H1 (cell line): Measurements from ENCODE around the gene RMDN3. TPM values are rescaled to one million over a fixed set of nuclear protein-coding genes. Genes with fewer than 3 reads are reported as not detected.

Source experiments
- CTCF ChIA-PET: fragments of 300-600 bp; sonication (Branson Sonifier 250); formaldehyde crosslinking; loops from one replicate; lab custom pipeline; 2021; ENCODE audit not compliant: partially characterized antibody; lab: Charles Lee
- POLR2A ChIA-PET: fragments of 300-600 bp; sonication (Branson Sonifier 250); formaldehyde crosslinking; loops from one replicate; lab custom pipeline; 2021; ENCODE audit warnings: inconsistent platforms; ENCODE audit not compliant: partially characterized antibody; lab: Charles Lee
- DNase-seq, 2 experiments: peaks; one replicate each; pipeline versions ENCODE4 v3.0.0 to v3.0.0-alpha.2; 2010 to 2022; ENCODE audit warnings: low spot score in 2 of 2, low read depth in 1 of 2, mixed read lengths in 1 of 2
- FAIRE-seq: peaks from 2 replicates; lab custom pipeline; 2011; peaks lifted over from hg19 to GRCh38; lab: Jason Lieb, UNC
- H2AFZ ChIP-seq: 2 replicates; pipeline ENCODE4 v1.8.1; 2012; ENCODE audit warnings: low read length, inconsistent platforms
- H2AK5ac ChIP-seq: 2 replicates; pipeline ENCODE4 v1.6.1; 2013; ENCODE audit warnings: low read depth, low read length
- H2BK120ac ChIP-seq: replicated peaks from 2 replicates; pipeline ENCODE3; 2013; ENCODE audit warnings: low read depth, low read length, inconsistent platforms
- H2BK12ac ChIP-seq: 2 replicates; pipeline ENCODE4 v1.6.1; 2013; ENCODE audit warnings: low read depth, low read length
- H2BK15ac ChIP-seq: 2 replicates; pipeline ENCODE4 v1.6.1; 2013; ENCODE audit warnings: low read length
- H2BK20ac ChIP-seq: 2 replicates; pipeline ENCODE4 v1.6.1; 2013; ENCODE audit warnings: low read length
- H2BK5ac ChIP-seq: 2 replicates; pipeline ENCODE4 v1.6.1; 2013; ENCODE audit warnings: low read depth, low read length
- H3K14ac ChIP-seq: 2 replicates; pipeline ENCODE4 v1.6.1; 2013; ENCODE audit warnings: inconsistent platforms; ENCODE audit not compliant: insufficient read length
- H3K18ac ChIP-seq: 2 replicates; pipeline ENCODE4 v1.6.1; 2013; ENCODE audit warnings: low read length; ENCODE audit errors: extremely low read depth
- H3K23ac ChIP-seq: 2 replicates; pipeline ENCODE4 v1.6.1; 2013; ENCODE audit warnings: inconsistent platforms; ENCODE audit not compliant: insufficient read length
- H3K23me2 ChIP-seq: 2 replicates; pipeline ENCODE4 v1.6.1; 2013; ENCODE audit warnings: low read depth, low read length
- H3K27ac ChIP-seq: 2 replicates; pipeline ENCODE4 v1.6.1; 2011; ENCODE audit warnings: low read depth, low read length, inconsistent platforms
- H3K27me3 ChIP-seq, 4 experiments: replicated peaks in 1 of 4; 1 replicate in 1 of 4; 2 replicates in 3 of 4; pipeline versions ENCODE4 v1.6.1 to v1.8.1; 2011 to 2013; ENCODE audit warnings: low read length in 3 of 4, mild to moderate bottlenecking in 3 of 4, inconsistent platforms in 2 of 4, mixed read lengths in 2 of 4, moderate library complexity in 1 of 4; ENCODE audit not compliant: control insufficient read depth in 3 of 4, insufficient read depth in 3 of 4; ENCODE audit errors: extremely low read depth in 1 of 4
- H3K36me3 ChIP-seq, 4 experiments: 2 replicates each; pipeline versions ENCODE4 v1.6.1 to v1.8.1; 2011 to 2013; ENCODE audit warnings: mild to moderate bottlenecking in 4 of 4, low read length in 3 of 4, moderate library complexity in 2 of 4, control low read depth in 1 of 4, inconsistent platforms in 1 of 4; ENCODE audit not compliant: insufficient read depth in 4 of 4, control insufficient read depth in 2 of 4
- H3K4ac ChIP-seq: replicated peaks from 2 replicates; pipeline ENCODE3; 2013; ENCODE audit warnings: low read length, low read depth, mixed read lengths, inconsistent platforms; ENCODE audit not compliant: insufficient read length
- H3K4me1 ChIP-seq, 4 experiments: replicated peaks in 1 of 4; 1 replicate in 1 of 4; 2 replicates in 3 of 4; pipeline versions ENCODE4 v1.6.1 to v1.8.1; 2011 to 2013; ENCODE audit warnings: low read length in 3 of 4, inconsistent platforms in 2 of 4, mixed read lengths in 1 of 4; ENCODE audit not compliant: insufficient read depth in 4 of 4, control insufficient read depth in 3 of 4
- H3K4me2 ChIP-seq, 2 experiments: 2 replicates each; pipeline versions ENCODE4 v1.6.1 to v1.8.1; 2011 to 2013; ENCODE audit warnings: low read depth in 2 of 2, low read length in 2 of 2, control low read depth in 1 of 2, inconsistent platforms in 1 of 2, mild to moderate bottlenecking in 1 of 2; ENCODE audit not compliant: insufficient read depth in 1 of 2
- H3K4me3 ChIP-seq, 4 experiments: fragments of 200-600, 300-600 bp in 1 of 4; sonication (generic), shearing (Covaris generic), sonication (Bioruptor Twin) in 1 of 4; 2 replicates each; pipeline versions ENCODE4 v1.5.1 to v1.8.1; 2011 to 2016; ENCODE audit warnings: low read length in 4 of 4, low read depth in 3 of 4, control low read depth in 2 of 4, inconsistent platforms in 2 of 4, mild to moderate bottlenecking in 2 of 4, mixed read lengths in 1 of 4, moderate library complexity in 1 of 4; ENCODE audit not compliant: insufficient read depth in 2 of 4; ENCODE audit errors: extremely low read depth in 1 of 4
- H3K56ac ChIP-seq: replicated peaks from 2 replicates; pipeline ENCODE3; 2013; ENCODE audit warnings: low read depth, mild to moderate bottlenecking, mixed read lengths, low read length, inconsistent platforms; ENCODE audit not compliant: insufficient read length
- H3K79me1 ChIP-seq: 2 replicates; pipeline ENCODE4 v1.6.1; 2013; ENCODE audit warnings: low read depth, low read length, control low read depth
- H3K79me2 ChIP-seq, 2 experiments: 2 replicates each; pipeline versions ENCODE4 v1.6.1 to v1.8.1; 2012 to 2013; ENCODE audit warnings: low read length in 2 of 2, mild to moderate bottlenecking in 2 of 2, inconsistent platforms in 1 of 2; ENCODE audit not compliant: insufficient read depth in 2 of 2, control insufficient read depth in 1 of 2
- H3K9ac ChIP-seq, 4 experiments: replicated peaks in 1 of 4; 1 replicate in 1 of 4; 2 replicates in 3 of 4; pipeline versions ENCODE4 v1.6.1 to v1.8.1; 2011 to 2013; ENCODE audit warnings: low read depth in 3 of 4, low read length in 3 of 4, control low read depth in 2 of 4, mild to moderate bottlenecking in 2 of 4, moderate library complexity in 2 of 4, inconsistent platforms in 1 of 4; ENCODE audit errors: extremely low read depth in 1 of 4
- H3K9me3 ChIP-seq, 2 experiments: 2 replicates each; pipeline versions ENCODE4 v1.6.1 to v1.8.1; 2012 to 2013; ENCODE audit warnings: mild to moderate bottlenecking in 2 of 2, moderate library complexity in 2 of 2, control low read depth in 1 of 2, inconsistent platforms in 1 of 2, low read depth in 1 of 2, low read length in 1 of 2, mixed read lengths in 1 of 2; ENCODE audit not compliant: insufficient read depth in 2 of 2
- H4K20me1 ChIP-seq, 2 experiments: replicated peaks in 1 of 2; 2 replicates each; pipeline versions ENCODE3 to v1.8.1; 2011 to 2013; ENCODE audit warnings: inconsistent platforms in 2 of 2, low read length in 2 of 2, mild to moderate bottlenecking in 1 of 2; ENCODE audit not compliant: insufficient read depth in 2 of 2, control insufficient read depth in 1 of 2
- H4K5ac ChIP-seq: 2 replicates; pipeline ENCODE4 v1.6.1; 2013; ENCODE audit warnings: low read length, low read depth, mixed read lengths, inconsistent platforms; ENCODE audit not compliant: insufficient read length
- H4K8ac ChIP-seq: 2 replicates; pipeline ENCODE4 v1.8.0; 2013; ENCODE audit warnings: mild to moderate bottlenecking, moderate library complexity, low read length, inconsistent platforms; ENCODE audit not compliant: insufficient read depth; ENCODE audit errors: extremely low read depth
- H4K91ac ChIP-seq: replicated peaks from 2 replicates; pipeline ENCODE3; 2013; ENCODE audit warnings: low read length, mixed read lengths, inconsistent platforms; ENCODE audit not compliant: insufficient read length
- ATF3 ChIP-seq: IDR thresholded peaks from 2 replicates; pipeline ENCODE4 v1.6.1; 2011; ENCODE audit warnings: low read depth, mild to moderate bottlenecking, low read length; ENCODE audit not compliant: insufficient read depth
- CREB1 ChIP-seq: IDR thresholded peaks from 2 replicates; pipeline ENCODE4 v1.6.1; 2012; ENCODE audit warnings: inconsistent platforms
- EZH2 ChIP-seq: fragments of 200-600 bp; sonication (generic); IDR thresholded peaks from 2 replicates; pipeline ENCODE4 v1.7.1; 2012; ENCODE audit warnings: low read depth, mild to moderate bottlenecking, moderate library complexity, low read length, inconsistent platforms; ENCODE audit not compliant: severe bottlenecking
- KDM4A ChIP-seq: IDR thresholded peaks from one replicate; pipeline ENCODE4 v1.7.1; 2012; ENCODE audit warnings: low read depth, mild to moderate bottlenecking, moderate library complexity, low read length, inconsistent platforms; ENCODE audit not compliant: severe bottlenecking
- POLR2AphosphoS5 ChIP-seq: IDR thresholded peaks from 2 replicates; pipeline ENCODE4 v1.6.1; 2011; ENCODE audit warnings: low read depth, low read length
- SP1 ChIP-seq: IDR thresholded peaks from 2 replicates; pipeline ENCODE4 v1.6.1; 2011; ENCODE audit warnings: low read depth, low read length
- TAF7 ChIP-seq: optimal IDR thresholded peaks from 2 replicates; pipeline ENCODE3; 2011; ENCODE audit warnings: low read depth, mild to moderate bottlenecking, inconsistent platforms, low read length, moderate library complexity, borderline replicate concordance
- WGBS, 2 experiments: shearing (Covaris generic) in 1 of 2; methylation state at CpG; one replicate each; pipeline versions ENCODE4 v1.1.6 to v1.1.7; 2013 to 2015; ENCODE audit warnings: low lambda C conversion rate in 2 of 2, mixed read lengths in 2 of 2, inconsistent platforms in 1 of 2, low coverage in 1 of 2, missing lambda C conversion rate in 1 of 2; ENCODE audit not compliant: insufficient replicate concordance in 2 of 2, insufficient coverage in 1 of 2, insufficient read length in 1 of 2; ENCODE audit errors: extremely low coverage in 1 of 2, missing lambda C conversion rate in 1 of 2; 5-methylcytosine and 5-hydroxymethylcytosine counted together
- polyA plus RNA-seq, 7 experiments: library from polyadenylated mRNA; depleted of rRNA in 3 of 7; stranded (reverse) in 5 of 7; unstranded in 2 of 7; fragments of >200 nt in 5 of 7; fragments of 200-250 nt in 2 of 7; gene quantifications; 1 replicate in 5 of 7; 2 replicates in 1 of 7; 4 replicates in 1 of 7; pipeline versions ENCODE4 v1.2.1 to v1.2.3, GENCODE V29; 2011 to 2013; ENCODE audit warnings: missing spikeins in 2 of 7, mixed read lengths in 2 of 7
- total RNA-seq: library from RNA; stranded (reverse); fragmentation: NEBNext Ultra II Directional; extraction: Animal tissue kit (Norgen Biotek cat#: 25700); gene quantifications from 2 replicates; pipeline ENCODE4 v1.2.1, GENCODE V29; 2021

Gene RMDN3
- total and polyA plus RNA-seq, 2 of the 8 experiments (the other 6 are each of a cell fraction or from before 2014, with no cell fraction given): 10.8 to 24.1 TPM

DNA sequence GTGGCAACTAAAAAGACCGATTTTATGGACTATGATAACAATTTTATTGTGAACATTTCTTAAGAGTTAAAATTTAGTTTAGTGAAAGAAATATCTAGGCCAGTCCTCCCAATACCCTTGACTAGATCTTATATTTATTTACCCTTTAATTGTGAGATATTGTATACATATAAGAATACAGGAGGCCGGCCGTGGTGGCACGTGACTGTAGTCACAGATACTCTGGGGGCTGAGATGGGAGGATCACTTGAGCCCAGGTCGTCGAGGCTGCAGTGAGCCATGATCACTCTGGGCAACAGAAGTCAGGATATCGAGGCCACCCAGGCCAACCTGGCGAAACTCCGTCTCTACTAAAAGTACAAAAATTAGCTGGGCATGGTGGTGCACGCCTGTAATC is 756 bp upstream of the RMDN3 start:
- Histone ChIP-seq H3K27me3 (no peaks in the 10 kb centered on the region), H3K23ac (no peak overlapping the region), H4K8ac (peak overlapping the region; percentile 75; the same call in 1 of the 2 replicates), H2BK15ac (no peak overlapping the region), H2BK120ac (no peak overlapping the region), H3K79me2 (peaks cover 0 to 22% of the 10 kb centered on the region in 2 experiments; a peak in 2 of 4 replicates), H3K36me3 (peaks cover 0 to 9% (median 0%) of the 10 kb centered on the region in 4 experiments; a peak in 1 of 8 replicates), H3K18ac (no peak overlapping the region; the same call in 1 of the 2 replicates), H3K9me3 (no peaks in the 10 kb centered on the region), H4K5ac (peak overlapping the region; percentile 100), H3K56ac (no peak overlapping the region), H2AFZ (no peak overlapping the region), H3K4me3 (peak overlapping the region; percentile 16 to 98 (median 70); a peak in 6 of 8 replicates), H3K4me1 (0 out of 7 replicates have a peak, but pooled peaks cover 0 to 2% (median under 1%) of the 10 kb centered on the region in 4 experiments), H4K20me1 (no peaks in the 10 kb centered on the region), H3K4me2 (peak overlapping the region; percentile 54 to 93), H2BK12ac (peak overlapping the region; percentile 50; the same call in 1 of the 2 replicates), H3K79me1 (peaks cover 2% of the 10 kb centered on the region; the same call in 1 of the 2 replicates), H2AK5ac (peak overlapping the region; percentile 48; the same call in 1 of the 2 replicates)
- no peak for FAIRE-seq
- POLR2A ChIA-PET: interaction anchor here (0.8 to 1.9 kb wide), 6 partner anchors 8 to 152 kb away, joined by 3 to 6 read pairs (median 4); partner anchors contain the start of gene GCHFR
- DNase-seq: no peak
- CTCF ChIA-PET: interaction anchor here (0.6 to 1.6 kb wide), 4 partner anchors 11 to 75 kb away, joined by 3 to 7 read pairs (median 6); no protein-coding TSS in a partner anchor
- no peak for TF ChIP-seq KDM4A
- no peak for TF ChIP-seq TAF7
- TF ChIP-seq POLR2AphosphoS5: no peak; the same call in 1 of the 2 replicates
- TF ChIP-seq CREB1: no peak
- no peak for TF ChIP-seq EZH2
- no peak for TF ChIP-seq SP1
- no peak for TF ChIP-seq ATF3
- TF ChIP-seq, all 59 proteins: peak for 0
- peaks cover 5% of the 10 kb centered on the region; the same call in 1 of the 2 replicates for H3K23me2 ChIP-seq
- H2BK20ac ChIP-seq: no peak overlapping the region
- H3K27ac ChIP-seq: peak overlapping the region; percentile 96
- WGBS, 2 experiments: 79% methylated on average over 10 of the region's 10 CpGs; no CpG with 5 or more reads in 1 of the 2 experiments
- H4K91ac ChIP-seq: no peak overlapping the region
- H3K14ac ChIP-seq: no peak overlapping the region
- peak overlapping the region; percentile 98; the same call in 1 of the 2 replicates for H2BK5ac ChIP-seq
- peak overlapping the region in 3 of 4 experiments; percentile 91 to 97 (median 95); a peak in 5 of 7 replicates for H3K9ac ChIP-seq
- peak overlapping the region; percentile 96 for H3K4ac ChIP-seq
